CD4-positive, alpha-beta T cell treated with Interferon alpha-2 for 1 hour (primary cell): ENCODE data around the gene C14orf132.
"Not testable (repeated sequence)": the region's sequence is repeated elsewhere in the genome, so short reads cannot be mapped to it uniquely, and the experiment has no call there.

Experiments
- DNase-seq, 2 donors: peaks; one replicate each; pipeline ENCODE4 v3.0.0-alpha.2; 2020 to 2022

Gene C14orf132

GRCh38 chr14:96060186-96060933, 21.2 kb downstream of the C14orf132 start:
- no peak for DNase-seq

- no peak for DNase-seq
These were observed 22.8 kb downstream of the C14orf132 start for GRCh38 chr14:96062010-96062409.

DNA sequence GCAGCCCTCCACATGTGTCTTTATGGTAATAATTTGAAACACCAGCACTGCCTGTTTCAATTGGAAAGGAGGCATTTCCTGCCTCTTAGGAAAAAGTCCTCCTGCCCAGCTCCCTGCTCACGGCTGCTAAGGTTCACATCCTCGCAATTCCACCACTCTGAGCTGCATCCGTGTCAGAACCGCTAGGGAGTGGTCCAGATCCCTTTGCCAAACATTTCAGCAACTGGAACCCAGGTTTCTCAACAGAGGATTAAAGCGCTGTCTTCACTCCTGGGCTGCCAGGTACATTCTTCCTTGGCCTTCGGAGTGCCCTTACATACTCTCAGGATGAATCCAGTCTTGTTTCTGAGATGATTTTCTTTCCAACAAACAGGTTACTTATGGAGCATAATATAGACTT, 23.3 kb downstream of the C14orf132 start:
- no peak for DNase-seq

GRCh38 chr14:96064866-96065265, 25.7 kb downstream of the C14orf132 start:
- DNase-seq = no peak

GRCh38 chr14:96065661-96066459, 26.7 kb downstream of the C14orf132 start:
- no peak for DNase-seq

DNA sequence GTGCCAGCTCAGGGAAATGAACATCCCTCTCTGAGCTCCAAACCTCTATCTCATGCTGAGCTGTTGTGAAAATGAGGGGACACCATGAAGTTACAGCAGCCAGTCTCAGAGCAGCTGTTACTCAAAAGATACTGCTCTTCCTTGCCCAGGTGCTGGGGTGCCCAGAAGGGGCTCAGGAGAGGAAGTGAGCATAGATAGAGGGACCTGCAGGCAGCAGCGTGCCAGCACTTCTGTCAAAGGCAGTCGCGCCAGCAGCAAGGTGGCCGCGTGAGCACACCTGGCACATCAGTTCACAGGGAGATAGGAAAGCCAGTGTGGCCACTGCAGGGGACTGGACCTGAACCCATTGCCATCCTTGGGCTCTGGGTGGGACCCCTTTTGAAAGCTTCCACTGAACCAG, 27.8 kb downstream of the C14orf132 start:
- no peak for DNase-seq

GRCh38 chr14:96067985-96068930, 29.1 kb downstream of the C14orf132 start:
- no peak for DNase-seq

DNA sequence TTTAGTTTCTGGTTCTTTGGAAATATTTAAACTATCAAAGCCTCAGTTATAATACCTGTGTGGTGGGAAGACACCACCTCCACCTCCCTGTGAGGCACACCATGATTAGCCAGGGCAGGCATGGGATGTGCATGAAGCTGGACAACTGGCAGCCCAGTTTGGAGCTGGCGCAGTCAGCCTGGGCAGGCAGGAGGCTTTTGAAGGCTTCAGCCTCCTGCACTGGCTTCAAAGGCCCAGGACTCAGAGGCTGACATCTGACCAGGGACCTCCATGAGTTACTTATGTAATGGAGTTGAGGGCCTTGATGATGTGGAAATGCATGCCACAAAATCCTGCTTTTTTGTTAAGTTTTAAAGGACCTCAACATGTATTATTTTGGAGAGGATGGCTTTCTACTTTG, 30.3 kb downstream of the C14orf132 start:
- DNase-seq = no peak

DNA sequence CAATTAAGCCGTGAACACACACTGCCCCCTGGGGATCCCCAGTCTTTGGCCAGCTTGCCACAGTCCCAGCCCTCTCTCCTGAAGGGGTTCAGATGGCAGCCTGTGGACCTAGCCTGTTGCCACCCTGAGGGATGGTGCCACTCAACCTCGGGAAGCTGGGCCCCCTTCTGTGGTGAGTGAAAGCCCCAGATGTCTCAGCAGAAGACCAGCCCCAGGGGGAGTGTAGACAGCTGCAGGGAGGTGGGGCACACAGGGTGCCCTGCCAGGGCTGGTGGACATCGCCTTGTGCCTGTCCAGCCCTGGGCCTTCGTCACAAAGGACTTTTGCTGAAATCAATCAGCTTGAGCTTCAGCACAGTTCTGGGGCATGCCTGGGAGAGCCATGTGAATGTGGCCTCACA, 32.4 kb downstream of the C14orf132 start:
- no peak for DNase-seq

GRCh38 chr14:96072076-96072475, 32.9 kb downstream of the C14orf132 start:
- no peak for DNase-seq

DNA sequence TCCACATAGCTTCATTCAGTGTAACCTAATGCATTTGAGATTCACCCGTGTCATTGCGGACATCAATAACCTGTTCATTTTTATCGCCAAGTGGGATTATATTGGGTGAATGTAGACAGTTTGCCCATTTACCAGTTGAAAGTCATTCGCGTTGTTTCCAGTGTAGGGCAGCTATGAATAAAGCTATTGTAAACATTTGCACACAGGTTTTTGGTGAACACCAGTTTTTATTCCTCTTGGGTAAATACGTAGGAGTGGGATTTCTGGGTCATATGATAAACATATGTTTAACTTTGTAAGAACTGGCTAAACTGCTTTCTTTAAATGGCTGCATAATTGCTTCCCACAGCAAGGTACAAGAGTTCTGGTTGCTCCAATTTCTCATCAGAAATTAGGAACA, 33.6 kb downstream of the C14orf132 start:
- DNase-seq = no peak

GRCh38 chr14:96073260-96074039, 34.3 kb downstream of the C14orf132 start:
- DNase-seq = not testable (repeated sequence)

DNA sequence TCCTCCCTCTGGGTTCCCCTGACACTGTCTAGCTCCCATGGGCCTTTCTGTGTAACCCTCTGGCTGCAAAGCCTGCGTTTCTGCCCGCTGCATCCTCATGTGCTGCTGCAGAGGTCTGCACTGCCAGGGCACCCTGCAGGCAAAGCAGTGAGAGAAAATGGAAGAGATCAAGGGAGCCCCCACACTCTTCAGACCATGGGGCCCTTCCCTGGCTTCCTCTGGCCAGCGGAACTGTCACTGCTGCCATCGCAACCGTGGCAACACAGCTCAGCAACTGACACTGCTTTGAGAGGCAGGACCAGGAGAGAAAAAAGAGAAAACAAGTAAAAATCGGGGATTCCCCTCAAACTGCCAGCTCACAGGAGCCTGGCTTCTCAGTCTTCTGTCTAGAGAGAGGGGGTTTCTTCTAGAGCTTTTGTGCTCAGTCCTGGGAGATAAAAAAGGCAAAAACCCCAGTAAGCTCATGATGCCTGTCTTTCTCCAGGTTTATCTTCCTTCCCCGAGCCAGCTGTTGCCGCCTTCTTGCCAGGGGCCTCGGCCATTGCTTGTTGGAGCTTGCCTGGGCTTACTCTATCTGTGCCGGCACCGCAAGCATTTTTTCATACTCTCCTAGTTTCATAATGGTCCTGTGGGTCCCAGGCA, 38.9 kb downstream of the C14orf132 start:
- no peak for DNase-seq

GRCh38 chr14:96078625-96079016, 39.5 kb downstream of the C14orf132 start:
- DNase-seq = no peak

GRCh38 chr14:96079066-96079465, 39.9 kb downstream of the C14orf132 start:
- no peak for DNase-seq

- no peak for DNase-seq
These were observed 41.4 kb downstream of the C14orf132 start for GRCh38 chr14:96080571-96080970.

DNA sequence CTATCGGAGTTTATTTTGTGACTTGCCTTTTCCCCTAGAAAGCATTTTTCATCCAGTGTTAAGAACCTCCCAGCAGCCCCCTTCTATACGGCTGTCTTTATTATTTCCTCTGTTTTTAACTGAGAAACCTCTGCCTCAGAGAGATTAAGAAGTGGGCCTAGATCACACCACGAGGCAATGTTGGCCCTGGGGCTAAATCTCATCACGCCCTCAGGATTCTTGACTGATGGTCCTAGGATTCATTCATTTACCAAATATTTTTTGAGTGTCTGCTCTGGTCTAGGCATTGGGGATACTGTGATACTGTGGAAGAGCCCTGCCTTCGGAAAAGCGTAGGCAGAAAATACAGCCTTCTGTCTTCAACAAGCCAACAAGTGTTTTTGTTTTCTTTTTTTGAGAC, 42.1 kb downstream of the C14orf132 start:
- DNase-seq = no peak

DNA sequence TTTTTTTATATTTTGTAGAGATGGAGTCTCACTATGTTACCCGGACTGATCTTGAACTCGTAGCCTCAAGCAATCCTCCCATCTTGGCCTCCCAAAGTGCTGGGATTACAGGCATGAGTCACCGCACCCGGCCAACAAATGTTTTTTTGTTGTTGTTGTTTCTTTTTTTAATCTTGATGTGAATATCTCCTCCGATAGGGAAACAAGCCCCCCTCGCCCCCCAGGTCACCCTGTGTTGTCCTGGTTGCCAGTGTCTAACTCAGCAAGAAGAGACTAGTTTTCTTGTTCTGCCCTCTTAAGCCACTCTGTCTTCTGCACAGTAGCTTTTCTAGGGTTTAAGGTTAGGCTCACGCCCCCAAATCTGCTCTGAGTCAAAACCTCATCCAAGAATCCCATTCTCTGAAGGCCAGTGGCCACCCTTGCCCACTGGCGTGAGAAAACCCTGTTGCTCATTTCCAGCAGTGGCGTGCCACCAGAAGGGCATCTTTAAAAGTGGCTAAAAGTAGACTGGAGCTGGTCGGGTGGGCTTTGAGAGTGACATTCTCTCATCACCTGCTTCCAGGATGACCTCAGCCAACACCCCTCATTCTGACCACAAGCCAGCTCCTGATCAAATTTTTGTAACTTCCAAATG, 42.7 kb downstream of the C14orf132 start:
- no peak for DNase-seq

GRCh38 chr14:96082420-96083300, 43.5 kb downstream of the C14orf132 start:
- DNase-seq = no peak

DNA sequence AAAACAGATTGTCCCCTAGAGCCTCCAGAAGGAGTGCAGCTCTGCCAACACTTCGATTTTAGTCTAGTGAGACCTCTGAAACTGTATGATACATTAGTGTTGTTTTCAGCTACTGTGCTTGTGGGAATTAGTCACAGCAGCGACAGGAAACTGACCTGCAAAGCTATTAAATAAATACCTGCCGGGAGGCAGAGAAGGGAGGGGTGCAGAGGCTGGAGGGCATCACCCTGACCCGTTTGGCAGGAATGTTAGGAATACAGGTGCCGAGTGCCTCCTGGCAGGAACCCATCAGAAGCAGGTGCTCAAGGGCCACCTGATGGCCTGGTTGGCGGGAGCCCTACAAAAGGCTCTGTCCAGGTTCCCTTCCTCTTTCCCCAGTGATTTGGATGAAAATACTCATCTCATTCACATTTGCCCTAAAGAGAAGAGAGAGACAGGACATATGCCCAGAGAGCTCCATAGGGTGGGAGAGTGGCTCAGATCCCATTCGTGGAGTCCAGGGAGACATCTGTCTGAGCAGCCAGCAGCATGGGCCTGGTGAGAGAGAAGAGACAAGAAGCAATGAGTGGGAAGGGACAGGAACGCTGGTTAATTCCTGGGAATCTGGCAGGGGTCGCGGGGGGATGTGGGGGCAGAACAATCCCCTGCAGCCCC, 44.6 kb downstream of the C14orf132 start:
- no peak for DNase-seq
